Measurements from ENCODE around the gene THSD1.

DNA sequence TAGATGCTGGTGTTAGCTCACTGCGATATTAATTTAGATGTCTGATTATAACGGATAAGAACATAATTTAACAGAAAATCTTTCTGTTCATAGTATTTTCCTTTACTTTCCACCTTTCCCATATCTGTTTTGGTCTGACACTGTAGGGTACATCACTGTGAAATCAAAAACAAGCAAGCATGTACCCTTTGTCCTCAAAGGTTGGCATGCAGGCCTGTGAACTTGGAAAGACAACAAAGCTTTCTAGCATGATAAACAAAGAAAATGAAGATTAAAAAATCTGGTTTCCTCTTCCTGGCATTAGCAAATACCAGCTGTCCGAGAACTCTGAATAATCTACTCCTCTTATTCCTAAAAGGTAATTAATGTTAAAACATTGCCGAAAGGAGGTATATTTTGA, 31.6 kb downstream of the THSD1 start:
- no peak for TF ChIP-seq POLR2AphosphoS5 (IDR thresholded peaks at IDR 0.05; ENCODE audit: borderline replicate concordance, low read depth, low read length)
- TF ChIP-seq EZH2 (IDR thresholded peaks at IDR 0.05), result no peak
